SK-N-SH (cell line): Measurements from ENCODE around the gene HDGF.

Source experiments
- EZH2phosphoT487 ChIP-seq: fragments of 200-600 bp; sonication (generic); IDR thresholded peaks from 2 replicates; pipeline ENCODE4 v1.6.1; 2017; ENCODE audit warnings: low read depth, mixed run types, mild to moderate bottlenecking, antibody characterized with exemption, moderate library complexity, borderline replicate concordance
- MAX ChIP-seq: IDR thresholded peaks from 2 replicates; pipeline ENCODE4 v1.4.0; 2012; ENCODE audit warnings: low read depth
- RAD21 ChIP-seq: IDR thresholded peaks from 2 replicates; pipeline ENCODE4 v1.6.1; 2012; ENCODE audit warnings: mild to moderate bottlenecking, low read length
- RCOR1 ChIP-seq: fragments of 150-350 bp; IDR thresholded peaks from 2 replicates; pipeline ENCODE4 v1.6.1; 2017; ENCODE audit warnings: antibody characterized with exemption, low read length
- REST ChIP-seq: IDR thresholded peaks from 2 replicates; pipeline ENCODE4 v1.6.1; 2012; ENCODE audit warnings: mild to moderate bottlenecking, low read depth, low read length, moderate library complexity
- RFX5 ChIP-seq: IDR thresholded peaks from 2 replicates; pipeline ENCODE4 v1.6.1; 2012; ENCODE audit warnings: mild to moderate bottlenecking, improper control_type of control experiment, low read length
- YY1 ChIP-seq: IDR thresholded peaks from 2 replicates; pipeline ENCODE4 v1.4.0; 2012; ENCODE audit warnings: low read depth, mild to moderate bottlenecking
- TF ChIP-seq, protein P1 (sequence below): fragments of 200-600 bp; sonication (generic); IDR thresholded peaks from 2 replicates; pipeline ENCODE4 v1.6.1; 2017; ENCODE audit warnings: antibody characterized with exemption, mild to moderate bottlenecking, moderate library complexity

DNA sequence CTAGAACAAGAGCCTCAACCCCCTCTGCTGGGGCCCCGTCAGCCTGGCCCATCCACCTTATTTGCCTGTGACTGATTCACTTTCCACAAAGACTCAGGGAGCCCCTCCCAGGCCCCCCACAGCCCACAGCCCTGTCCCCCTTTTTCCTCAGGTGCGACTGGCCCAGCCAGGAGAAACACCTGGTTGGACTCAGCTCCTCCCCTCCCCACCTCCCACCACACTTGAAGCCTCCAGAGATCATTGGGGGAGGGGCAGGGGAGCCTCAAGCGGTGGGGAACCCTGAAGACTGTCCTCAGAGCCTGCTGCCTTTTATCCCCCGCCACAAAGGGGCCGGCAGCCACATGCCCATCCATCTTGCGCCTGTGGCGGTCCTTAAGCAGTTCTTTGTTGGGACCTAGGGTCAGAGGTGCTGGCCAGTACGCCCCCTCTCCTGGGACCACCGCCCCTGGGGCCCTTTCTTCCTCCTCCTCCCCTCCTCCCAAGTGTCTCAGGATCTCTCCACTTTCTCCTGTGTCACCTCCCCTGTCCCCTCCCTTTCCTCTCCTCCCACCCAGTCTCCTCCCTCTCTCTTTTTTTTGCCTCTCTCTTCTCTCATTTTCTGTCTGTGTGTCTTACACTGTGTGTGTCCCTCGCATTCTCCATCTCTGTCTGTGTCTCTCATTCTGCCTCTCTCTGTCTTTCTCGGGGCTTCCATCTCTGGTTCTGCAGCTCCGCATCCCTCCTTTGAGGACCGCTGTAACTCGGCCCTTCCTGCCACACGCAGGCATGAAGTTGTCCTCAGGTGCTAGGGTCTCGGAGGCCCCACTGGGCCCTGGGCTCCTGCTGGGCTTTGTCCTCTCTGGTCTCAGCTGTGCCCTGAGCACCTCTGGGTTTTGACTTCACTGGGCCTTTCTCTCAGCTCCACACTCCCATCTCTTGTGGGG, 58.3 kb downstream of the HDGF start:
- TF ChIP-seq RAD21 (no peak), RFX5 (no peak), EZH2phosphoT487 (no peak), RCOR1 (no peak), YY1 (no peak), REST (no peak), MAX (no peak)
- TF ChIP-seq, protein P1, sequence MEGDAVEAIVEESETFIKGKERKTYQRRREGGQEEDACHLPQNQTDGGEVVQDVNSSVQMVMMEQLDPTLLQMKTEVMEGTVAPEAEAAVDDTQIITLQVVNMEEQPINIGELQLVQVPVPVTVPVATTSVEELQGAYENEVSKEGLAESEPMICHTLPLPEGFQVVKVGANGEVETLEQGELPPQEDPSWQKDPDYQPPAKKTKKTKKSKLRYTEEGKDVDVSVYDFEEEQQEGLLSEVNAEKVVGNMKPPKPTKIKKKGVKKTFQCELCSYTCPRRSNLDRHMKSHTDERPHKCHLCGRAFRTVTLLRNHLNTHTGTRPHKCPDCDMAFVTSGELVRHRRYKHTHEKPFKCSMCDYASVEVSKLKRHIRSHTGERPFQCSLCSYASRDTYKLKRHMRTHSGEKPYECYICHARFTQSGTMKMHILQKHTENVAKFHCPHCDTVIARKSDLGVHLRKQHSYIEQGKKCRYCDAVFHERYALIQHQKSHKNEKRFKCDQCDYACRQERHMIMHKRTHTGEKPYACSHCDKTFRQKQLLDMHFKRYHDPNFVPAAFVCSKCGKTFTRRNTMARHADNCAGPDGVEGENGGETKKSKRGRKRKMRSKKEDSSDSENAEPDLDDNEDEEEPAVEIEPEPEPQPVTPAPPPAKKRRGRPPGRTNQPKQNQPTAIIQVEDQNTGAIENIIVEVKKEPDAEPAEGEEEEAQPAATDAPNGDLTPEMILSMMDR = no peak
